ENCODE results near the gene SYNCRIP.

GRCh38 chr6:85612690-85613474 is 29.8 kb downstream of the SYNCRIP start:
- TF ChIP-seq TSHZ2 (CRISPR knock-in tag; IDR thresholded peaks at IDR 0.05) (no peak), BACH2 (CRISPR knock-in tag; IDR thresholded peaks at IDR 0.05; ENCODE audit: borderline replicate concordance) (no peak), POU6F1 (CRISPR knock-in tag; IDR thresholded peaks at IDR 0.05; ENCODE audit: borderline replicate concordance, low read depth) (no peak), RARB (CRISPR knock-in tag; IDR thresholded peaks at IDR 0.05) (no peak), GLIS3 (CRISPR knock-in tag; IDR thresholded peaks at IDR 0.05) (no peak), ESRRG (CRISPR knock-in tag; IDR thresholded peaks at IDR 0.05) (no peak), SNAI2 (CRISPR knock-in tag; IDR thresholded peaks at IDR 0.05) (no peak), PATZ1 (CRISPR knock-in tag; IDR thresholded peaks at IDR 0.05; ENCODE audit: borderline replicate concordance) (no peak), CSRNP3 (CRISPR knock-in tag; IDR thresholded peaks at IDR 0.05) (no peak)

Measured in SK-N-SH treated with all-trans-retinoic acid at 6 μM for 48 hours (cell line).